K562 (cell line): ENCODE measurements around the gene WDR13. TPM values are rescaled to one million over a fixed set of nuclear protein-coding genes. Genes with fewer than 3 reads are reported as not detected.
A peak's percentile ranks its signal among the peaks of the same experiment; 100 is the strongest.

ENCODE experiments used
- ATAC-seq: fragments of 200-7000 bp; cut with Tn5 transposase; 3 replicates; pipeline ENCODE4 v1.9.1; 2020; ENCODE audit warnings: moderate library complexity
- BruUV-seq: library from RNA; stranded (reverse); fragments of 400-500 nt; replicated peaks from 2 replicates; lab custom pipeline; 2021; lab: Mats Ljungman, UMichigan
- CTCF ChIA-PET: fragments of 300-600 bp; formaldehyde crosslinking; extraction: SDS; loops from one replicate; lab custom pipeline; 2021; ENCODE audit warnings: low intra/inter-chr PET ratio; lab: Yijun Ruan, JAX
- POLR2A ChIA-PET: fragments of 300-600, 350-650 bp; sonication (Branson Sonifier 250); formaldehyde crosslinking; extraction: SDS; loops from one replicate; lab custom pipeline; 2021; ENCODE audit warnings: antibody characterized with exemption, inconsistent platforms; lab: Yijun Ruan, JAX
- DNase-seq, 4 experiments: peaks; one replicate each; pipeline versions ENCODE4 v3.0.0 to v3.0.0-alpha.2; 2011 to 2018; ENCODE audit warnings: low spot score in 3 of 4, mixed read lengths in 3 of 4; ENCODE audit errors: extremely low read depth in 1 of 4
- FAIRE-seq: peaks from 2 replicates; lab custom pipeline; 2011; peaks lifted over from hg19 to GRCh38; lab: Jason Lieb, UNC
- H2AFZ ChIP-seq: 2 replicates; pipeline ENCODE4 v1.6.0; 2011; ENCODE audit warnings: low read depth, low read length, control low read depth, inconsistent platforms
- H3K27ac ChIP-seq: fragments of 200-600 bp; 3 replicates; pipeline ENCODE4 v1.8.0; 2011; ENCODE audit warnings: low read depth, mild to moderate bottlenecking, control low read depth, inconsistent platforms, low read length, moderate library complexity, mixed read lengths; ENCODE audit errors: extremely low read depth
- H3K27me3 ChIP-seq, 2 experiments: fragments of 300-600 bp in 1 of 2; 2 replicates in 1 of 2; 3 replicates in 1 of 2; pipeline versions ENCODE4 v1.6.0 to v1.8.0; 2011; ENCODE audit warnings: inconsistent platforms in 2 of 2, low read length in 2 of 2, mild to moderate bottlenecking in 1 of 2, mixed read lengths in 1 of 2, moderate library complexity in 1 of 2; ENCODE audit not compliant: control insufficient read depth in 2 of 2, insufficient read depth in 2 of 2
- H3K36me3 ChIP-seq: fragments of 300-600 bp; 3 replicates; pipeline ENCODE4 v1.8.0; 2011; ENCODE audit warnings: mild to moderate bottlenecking, low read length, inconsistent platforms; ENCODE audit not compliant: control insufficient read depth, insufficient read depth
- H3K4me1 ChIP-seq, 2 experiments: fragments of 200-600 bp in 1 of 2; replicated peaks in 1 of 2; 2 replicates in 1 of 2; 3 replicates in 1 of 2; pipeline versions ENCODE4 v1.5.1 to v1.8.0; 2011; ENCODE audit warnings: inconsistent platforms in 2 of 2, low read length in 2 of 2, mild to moderate bottlenecking in 1 of 2, mixed read lengths in 1 of 2, moderate library complexity in 1 of 2; ENCODE audit not compliant: control insufficient read depth in 2 of 2, insufficient read depth in 2 of 2
- H3K4me2 ChIP-seq: 2 replicates; pipeline ENCODE4 v1.6.1; 2011; ENCODE audit warnings: low read length, control low read depth, inconsistent platforms, mixed read lengths; ENCODE audit not compliant: insufficient read depth
- H3K4me3 ChIP-seq: fragments of 200-600 bp; sonication (generic), shearing (Covaris generic); 2 replicates; pipeline ENCODE4 v1.5.1; 2016; ENCODE audit warnings: control low read depth, inconsistent platforms
- H3K79me2 ChIP-seq: fragments of 200-600 bp; 3 replicates; pipeline ENCODE4 v1.8.0; 2011; ENCODE audit warnings: low read length, inconsistent platforms; ENCODE audit not compliant: control insufficient read depth, insufficient read depth
- H3K9ac ChIP-seq, 2 experiments: 2 replicates each; pipeline versions ENCODE4 v1.6.0 to v1.6.1; 2011; ENCODE audit warnings: low read depth in 2 of 2, low read length in 2 of 2, control low read depth in 1 of 2, inconsistent platforms in 1 of 2, mild to moderate bottlenecking in 1 of 2, mixed read lengths in 1 of 2; ENCODE audit not compliant: insufficient read depth in 1 of 2
- H3K9me1 ChIP-seq: one replicate; pipeline ENCODE4 v1.6.0; 2011; ENCODE audit warnings: inconsistent platforms, mild to moderate bottlenecking, low read length, moderate library complexity; ENCODE audit not compliant: control insufficient read depth, insufficient read depth
- H3K9me3 ChIP-seq: replicated peaks from 2 replicates; pipeline ENCODE4 v1.5.1; 2011; ENCODE audit warnings: low read depth, low read length, inconsistent platforms; ENCODE audit not compliant: control insufficient read depth, insufficient read depth
- H4K20me1 ChIP-seq: replicated peaks from 2 replicates; pipeline ENCODE4 v1.6.1; 2011; ENCODE audit warnings: low read length, inconsistent platforms, mixed read lengths; ENCODE audit not compliant: control insufficient read depth, insufficient read depth
- ARID1B ChIP-seq: fragments of 450-650 bp; IDR thresholded peaks from 2 replicates; pipeline ENCODE4 v1.6.1; 2016; ENCODE audit warnings: antibody characterized with exemption, mild to moderate bottlenecking, inconsistent platforms
- CHD4 ChIP-seq: fragments of 200-600 bp; sonication (generic); IDR thresholded peaks from 3 replicates; pipeline ENCODE4 v1.6.1; 2012; ENCODE audit warnings: low read depth, mild to moderate bottlenecking, mixed read lengths, low read length, inconsistent platforms; ENCODE audit not compliant: insufficient read depth, insufficient replicate concordance, poor library complexity, severe bottlenecking
- FOXK1 ChIP-seq: sonication (generic); formaldehyde crosslinking; IDR thresholded peaks from 2 replicates; pipeline ENCODE4 v1.8.0; 2022; ENCODE audit warnings: missing genetic modification reagents, mild to moderate bottlenecking, borderline replicate concordance
- MIER1 ChIP-seq: fragments of 450-650 bp; IDR thresholded peaks from 2 replicates; pipeline ENCODE4 v1.6.1; 2016; ENCODE audit warnings: antibody characterized with exemption, mild to moderate bottlenecking, low read depth
- NFRKB ChIP-seq: fragments of 450-650 bp; IDR thresholded peaks from 2 replicates; pipeline ENCODE4 v1.6.1; 2016; ENCODE audit warnings: low read depth
- RFX1 ChIP-seq: fragments of 450-650 bp; IDR thresholded peaks from 2 replicates; pipeline ENCODE4 v1.6.1; 2016; ENCODE audit warnings: mild to moderate bottlenecking, moderate library complexity
- SMAD4 ChIP-seq: fragments of 250-450 bp; sonication (Bioruptor Pico); conservative IDR thresholded peaks from 2 replicates; pipeline ENCODE4 v1.8.0; 2021; ENCODE audit warnings: inconsistent platforms, mild to moderate bottlenecking, moderate library complexity
- ZNF253 ChIP-seq: fragments of 250-450 bp; sonication (Bioruptor Pico); conservative IDR thresholded peaks from 2 replicates; pipeline ENCODE4 v1.6.1; 2021; ENCODE audit warnings: mild to moderate bottlenecking
- ZNF717 ChIP-seq: fragments of 250-450 bp; sonication (Bioruptor Pico); IDR thresholded peaks from 2 replicates; pipeline ENCODE4 v1.5.0; 2021
- WGBS: fragments of 100-300 bp; shearing (Covaris generic); methylation state at CpG from one replicate; pipeline ENCODE4 v1.1.6; 2016; ENCODE audit warnings: low coverage, mixed read lengths; ENCODE audit not compliant: insufficient coverage; ENCODE audit errors: missing lambda C conversion rate; 5-methylcytosine and 5-hydroxymethylcytosine counted together
- in situ Hi-C: fragments of 300-500 bp; cut with MboI; formaldehyde crosslinking; loops from 4 replicates; pipeline ENCODE4 v1.15.0; 2018; ENCODE audit warnings: inconsistent platforms, mixed read lengths
- intact Hi-C: fragments of 100-400 bp; cut with micrococcal nuclease; formaldehyde crosslinking; loops from 2 replicates; pipeline ENCODE4 v1.14.2; 2022
- polyA plus RNA-seq, 8 experiments: library from polyadenylated mRNA; depleted of rRNA in 4 of 8; stranded (reverse) in 5 of 8; unstranded in 3 of 8; fragments of >200 nt; fragmentation: Nextera tagmentation in 2 of 8; fragmentation: Illumina TruSeq in 1 of 8; extraction: Ambion mirVana in 2 of 8; extraction: Trizol in 1 of 8; gene quantifications; 2 replicates each; pipeline versions ENCODE4 v1.2.1 to v1.2.3, GENCODE V29; 2011 to 2014; ENCODE audit warnings: inconsistent platforms in 1 of 8, missing spikeins in 1 of 8
- total RNA-seq, 7 experiments: library from RNA; depleted of rRNA in 6 of 7; stranded (reverse); fragments of >200 nt in 6 of 7; fragmentation: Illumina TruSeq in 2 of 7; extraction: Trizol in 2 of 7; gene quantifications; 2 replicates each; pipeline versions ENCODE4 v1.2.1 to v1.2.3, GENCODE V29; 2011 to 2021; ENCODE audit warnings: low replicate concordance in 1 of 7
- TF ChIP-seq, protein P1 (sequence below), 2 experiments: IDR thresholded peaks; 2 replicates each; pipeline ENCODE4 v1.6.1; 2012; ENCODE audit warnings: improper control_type of control experiment in 2 of 2, low read depth in 2 of 2, low read length in 2 of 2, borderline replicate concordance in 1 of 2
- TF ChIP-seq, protein P2 (sequence below): sonication (generic); formaldehyde crosslinking; IDR thresholded peaks from 2 replicates; pipeline ENCODE4 v1.8.1; 2023; ENCODE audit warnings: mild to moderate bottlenecking, missing genetic modification reagents, moderate library complexity
- TF ChIP-seq, protein P3 (sequence below): sonication (generic); formaldehyde crosslinking; IDR thresholded peaks from 2 replicates; pipeline ENCODE4 v1.8.0; 2022; ENCODE audit warnings: missing genetic modification reagents, mild to moderate bottlenecking, borderline replicate concordance

Gene WDR13
- total and polyA plus RNA-seq, 9 of the 15 experiments (the other 6 are each of a cell fraction or from before 2014, with no cell fraction given) = 7.4 to 70.5 (median 31.4) TPM

GRCh38 chrX:48599341-48599740, 2.0 kb downstream of the WDR13 start:
- H3K4me1 ChIP-seq = peaks cover 5 to 36% of the 10 kb centered on the region in 2 experiments; a peak in 3 of 5 replicates
- no peaks in the 10 kb centered on the region for H4K20me1 ChIP-seq
- no peak overlapping the region for H3K4me2 ChIP-seq
- FAIRE-seq (no peak), DNase-seq (no peak), ATAC-seq (no peak)
- WGBS = 95% methylated on average over 7 of the region's 20 CpGs
- H3K9me3 ChIP-seq = no peaks in the 10 kb centered on the region
- H3K27me3 ChIP-seq = no peaks in the 10 kb centered on the region
- no peak overlapping the region for H2AFZ ChIP-seq
- intact Hi-C loops = loop anchor here (5.0 kb wide), 1 partner anchor 78 kb away; no protein-coding TSS in a partner anchor
- in situ Hi-C loops = no loop called here
- CTCF ChIA-PET = no interaction called here
- BruUV-seq = no TSS peak
- 0 out of 4 replicates have a peak overlapping the region, but pooled peaks of 1 of the 2 experiments have one; percentile 13 for H3K9ac ChIP-seq
- H3K79me2 ChIP-seq = peaks cover 12% of the 10 kb centered on the region
- peaks cover 41% of the 10 kb centered on the region; the same call in 2 of the 3 replicates for H3K36me3 ChIP-seq
- H3K4me3 ChIP-seq = no peak overlapping the region
- H3K9me1 ChIP-seq = no peaks in the 10 kb centered on the region
- POLR2A ChIA-PET = interaction anchor here (0.6 kb wide), 1 partner anchor 16 kb away, joined by 3 read pairs; no protein-coding TSS in a partner anchor
- no peak overlapping the region for H3K27ac ChIP-seq
- TF ChIP-seq SMAD4 (CRISPR knock-in tag) (no peak), RFX1 (no peak), ZNF717 (CRISPR knock-in tag) (no peak), NFRKB (no peak), ZNF253 (no peak), MIER1 (no peak), FOXK1 (CRISPR knock-in tag) (no peak), CHD4 (no peak), ARID1B (no peak)
- TF ChIP-seq, protein P1, sequence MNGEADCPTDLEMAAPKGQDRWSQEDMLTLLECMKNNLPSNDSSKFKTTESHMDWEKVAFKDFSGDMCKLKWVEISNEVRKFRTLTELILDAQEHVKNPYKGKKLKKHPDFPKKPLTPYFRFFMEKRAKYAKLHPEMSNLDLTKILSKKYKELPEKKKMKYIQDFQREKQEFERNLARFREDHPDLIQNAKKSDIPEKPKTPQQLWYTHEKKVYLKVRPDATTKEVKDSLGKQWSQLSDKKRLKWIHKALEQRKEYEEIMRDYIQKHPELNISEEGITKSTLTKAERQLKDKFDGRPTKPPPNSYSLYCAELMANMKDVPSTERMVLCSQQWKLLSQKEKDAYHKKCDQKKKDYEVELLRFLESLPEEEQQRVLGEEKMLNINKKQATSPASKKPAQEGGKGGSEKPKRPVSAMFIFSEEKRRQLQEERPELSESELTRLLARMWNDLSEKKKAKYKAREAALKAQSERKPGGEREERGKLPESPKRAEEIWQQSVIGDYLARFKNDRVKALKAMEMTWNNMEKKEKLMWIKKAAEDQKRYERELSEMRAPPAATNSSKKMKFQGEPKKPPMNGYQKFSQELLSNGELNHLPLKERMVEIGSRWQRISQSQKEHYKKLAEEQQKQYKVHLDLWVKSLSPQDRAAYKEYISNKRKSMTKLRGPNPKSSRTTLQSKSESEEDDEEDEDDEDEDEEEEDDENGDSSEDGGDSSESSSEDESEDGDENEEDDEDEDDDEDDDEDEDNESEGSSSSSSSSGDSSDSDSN (IDR thresholded peaks at IDR 0.05; ENCODE audit: borderline replicate concordance in 1 of 2, low read depth in 2 of 2, low read length in 2 of 2) = no peak
- TF ChIP-seq, protein P2, sequence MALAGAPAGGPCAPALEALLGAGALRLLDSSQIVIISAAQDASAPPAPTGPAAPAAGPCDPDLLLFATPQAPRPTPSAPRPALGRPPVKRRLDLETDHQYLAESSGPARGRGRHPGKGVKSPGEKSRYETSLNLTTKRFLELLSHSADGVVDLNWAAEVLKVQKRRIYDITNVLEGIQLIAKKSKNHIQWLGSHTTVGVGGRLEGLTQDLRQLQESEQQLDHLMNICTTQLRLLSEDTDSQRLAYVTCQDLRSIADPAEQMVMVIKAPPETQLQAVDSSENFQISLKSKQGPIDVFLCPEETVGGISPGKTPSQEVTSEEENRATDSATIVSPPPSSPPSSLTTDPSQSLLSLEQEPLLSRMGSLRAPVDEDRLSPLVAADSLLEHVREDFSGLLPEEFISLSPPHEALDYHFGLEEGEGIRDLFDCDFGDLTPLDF (CRISPR knock-in tag) = no peak
- TF ChIP-seq, protein P3, sequence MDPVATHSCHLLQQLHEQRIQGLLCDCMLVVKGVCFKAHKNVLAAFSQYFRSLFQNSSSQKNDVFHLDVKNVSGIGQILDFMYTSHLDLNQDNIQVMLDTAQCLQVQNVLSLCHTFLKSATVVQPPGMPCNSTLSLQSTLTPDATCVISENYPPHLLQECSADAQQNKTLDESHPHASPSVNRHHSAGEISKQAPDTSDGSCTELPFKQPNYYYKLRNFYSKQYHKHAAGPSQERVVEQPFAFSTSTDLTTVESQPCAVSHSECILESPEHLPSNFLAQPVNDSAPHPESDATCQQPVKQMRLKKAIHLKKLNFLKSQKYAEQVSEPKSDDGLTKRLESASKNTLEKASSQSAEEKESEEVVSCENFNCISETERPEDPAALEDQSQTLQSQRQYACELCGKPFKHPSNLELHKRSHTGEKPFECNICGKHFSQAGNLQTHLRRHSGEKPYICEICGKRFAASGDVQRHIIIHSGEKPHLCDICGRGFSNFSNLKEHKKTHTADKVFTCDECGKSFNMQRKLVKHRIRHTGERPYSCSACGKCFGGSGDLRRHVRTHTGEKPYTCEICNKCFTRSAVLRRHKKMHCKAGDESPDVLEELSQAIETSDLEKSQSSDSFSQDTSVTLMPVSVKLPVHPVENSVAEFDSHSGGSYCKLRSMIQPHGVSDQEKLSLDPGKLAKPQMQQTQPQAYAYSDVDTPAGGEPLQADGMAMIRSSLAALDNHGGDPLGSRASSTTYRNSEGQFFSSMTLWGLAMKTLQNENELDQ (CRISPR knock-in tag) = no peak
